HEK293T (cell line): ENCODE data around the gene MAPK8IP3.

Experiments used
- BHLHE40 ChIP-seq: fragments of 450-650 bp; IDR thresholded peaks from 2 replicates; pipeline ENCODE4 v1.6.1; 2016; ENCODE audit warnings: mild to moderate bottlenecking, moderate library complexity, borderline replicate concordance
- CTBP1 ChIP-seq: fragments of 450-650 bp; IDR thresholded peaks from 2 replicates; pipeline ENCODE4 v1.6.1; 2016; ENCODE audit warnings: borderline replicate concordance
- FOXM1 ChIP-seq: fragments of 450-650 bp; IDR thresholded peaks from 2 replicates; pipeline ENCODE4 v1.6.1; 2017; ENCODE audit warnings: mild to moderate bottlenecking, borderline replicate concordance
- L3MBTL2 ChIP-seq: fragments of 450-650 bp; conservative IDR thresholded peaks from 2 replicates; pipeline ENCODE4 v1.6.1; 2016; ENCODE audit warnings: mild to moderate bottlenecking
- NFRKB ChIP-seq: fragments of 450-650 bp; IDR thresholded peaks from 2 replicates; pipeline ENCODE4 v1.6.1; 2016; ENCODE audit warnings: mild to moderate bottlenecking, moderate library complexity
- TARDBP ChIP-seq: fragments of 450-650 bp; IDR thresholded peaks from 2 replicates; pipeline ENCODE4 v1.6.1; 2016
- ZNF384 ChIP-seq: fragments of 450-650 bp; IDR thresholded peaks from 2 replicates; pipeline ENCODE4 v1.6.1; 2016

DNA sequence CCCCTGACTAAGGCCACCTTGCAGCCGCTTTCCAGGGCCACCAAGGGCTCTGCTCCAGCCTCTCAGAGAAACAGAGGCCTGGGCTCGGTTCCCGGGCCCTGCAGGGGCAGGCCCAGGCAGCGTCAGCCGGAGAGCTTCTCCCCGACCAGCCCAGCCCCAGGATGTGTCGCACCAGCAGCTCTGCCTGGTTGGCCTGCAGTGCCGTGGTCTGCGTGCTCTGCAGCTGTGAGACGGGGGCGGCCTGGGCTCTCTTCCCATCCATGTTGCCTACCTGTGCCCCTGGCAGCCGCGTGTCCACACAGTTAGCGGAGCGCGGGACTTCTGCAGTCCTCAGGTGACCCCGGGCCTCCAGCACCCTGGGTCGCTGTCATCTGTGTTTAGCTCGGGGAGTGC lies 82.7 kb downstream of the MAPK8IP3 start:
- TF ChIP-seq NFRKB (no peak), L3MBTL2 (no peak), FOXM1 (no peak), BHLHE40 (no peak), ZNF384 (no peak), TARDBP (no peak), CTBP1 (no peak)
